DOHH2 (cell line): Measurements from ENCODE around the gene FKBP1A.

Source experiments
- EZH2phosphoT487 ChIP-seq: fragments of 200-600 bp; sonication (generic); IDR thresholded peaks from 2 replicates; pipeline ENCODE4 v1.6.1; 2017; ENCODE audit warnings: borderline replicate concordance, mild to moderate bottlenecking, antibody characterized with exemption, low read length, moderate library complexity, mixed read lengths
- TF ChIP-seq, protein P1 (sequence below): fragments of 200-600 bp; sonication (generic); IDR thresholded peaks from one replicate; pipeline ENCODE4 v1.5.1; 2014; ENCODE audit warnings: antibody characterized with exemption, mild to moderate bottlenecking, low read depth, low read length; ENCODE audit not compliant: poor library complexity, severe bottlenecking

DNA sequence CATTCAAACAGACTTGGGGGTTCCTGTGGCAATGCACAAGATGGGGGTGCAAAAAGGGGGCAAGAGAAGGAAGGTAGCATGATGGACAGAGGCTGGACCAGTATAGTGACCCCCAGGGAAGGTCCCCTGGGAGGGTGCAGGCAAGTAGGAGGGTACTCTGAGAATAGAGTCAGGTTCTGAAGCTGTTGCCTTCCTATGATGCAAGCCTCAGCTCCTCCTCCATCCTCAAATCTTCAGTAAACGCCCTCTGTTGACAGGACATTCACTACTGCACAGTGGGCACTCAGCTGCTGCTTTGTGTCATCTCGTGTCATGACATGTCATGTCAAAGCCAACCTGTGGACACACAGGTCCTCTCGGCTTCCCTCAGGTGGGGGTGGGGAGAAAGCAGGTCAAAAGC is 58.1 kb downstream of the FKBP1A start:
- TF ChIP-seq, protein P1, sequence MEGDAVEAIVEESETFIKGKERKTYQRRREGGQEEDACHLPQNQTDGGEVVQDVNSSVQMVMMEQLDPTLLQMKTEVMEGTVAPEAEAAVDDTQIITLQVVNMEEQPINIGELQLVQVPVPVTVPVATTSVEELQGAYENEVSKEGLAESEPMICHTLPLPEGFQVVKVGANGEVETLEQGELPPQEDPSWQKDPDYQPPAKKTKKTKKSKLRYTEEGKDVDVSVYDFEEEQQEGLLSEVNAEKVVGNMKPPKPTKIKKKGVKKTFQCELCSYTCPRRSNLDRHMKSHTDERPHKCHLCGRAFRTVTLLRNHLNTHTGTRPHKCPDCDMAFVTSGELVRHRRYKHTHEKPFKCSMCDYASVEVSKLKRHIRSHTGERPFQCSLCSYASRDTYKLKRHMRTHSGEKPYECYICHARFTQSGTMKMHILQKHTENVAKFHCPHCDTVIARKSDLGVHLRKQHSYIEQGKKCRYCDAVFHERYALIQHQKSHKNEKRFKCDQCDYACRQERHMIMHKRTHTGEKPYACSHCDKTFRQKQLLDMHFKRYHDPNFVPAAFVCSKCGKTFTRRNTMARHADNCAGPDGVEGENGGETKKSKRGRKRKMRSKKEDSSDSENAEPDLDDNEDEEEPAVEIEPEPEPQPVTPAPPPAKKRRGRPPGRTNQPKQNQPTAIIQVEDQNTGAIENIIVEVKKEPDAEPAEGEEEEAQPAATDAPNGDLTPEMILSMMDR: peak; percentile 53
- no peak for TF ChIP-seq EZH2phosphoT487
